ENCODE measurements around the gene RAMACL.

GRCh38 chr6:166580076-166581050 lies 6.1 kb downstream of the RAMACL start:
- TF ChIP-seq, protein P1, sequence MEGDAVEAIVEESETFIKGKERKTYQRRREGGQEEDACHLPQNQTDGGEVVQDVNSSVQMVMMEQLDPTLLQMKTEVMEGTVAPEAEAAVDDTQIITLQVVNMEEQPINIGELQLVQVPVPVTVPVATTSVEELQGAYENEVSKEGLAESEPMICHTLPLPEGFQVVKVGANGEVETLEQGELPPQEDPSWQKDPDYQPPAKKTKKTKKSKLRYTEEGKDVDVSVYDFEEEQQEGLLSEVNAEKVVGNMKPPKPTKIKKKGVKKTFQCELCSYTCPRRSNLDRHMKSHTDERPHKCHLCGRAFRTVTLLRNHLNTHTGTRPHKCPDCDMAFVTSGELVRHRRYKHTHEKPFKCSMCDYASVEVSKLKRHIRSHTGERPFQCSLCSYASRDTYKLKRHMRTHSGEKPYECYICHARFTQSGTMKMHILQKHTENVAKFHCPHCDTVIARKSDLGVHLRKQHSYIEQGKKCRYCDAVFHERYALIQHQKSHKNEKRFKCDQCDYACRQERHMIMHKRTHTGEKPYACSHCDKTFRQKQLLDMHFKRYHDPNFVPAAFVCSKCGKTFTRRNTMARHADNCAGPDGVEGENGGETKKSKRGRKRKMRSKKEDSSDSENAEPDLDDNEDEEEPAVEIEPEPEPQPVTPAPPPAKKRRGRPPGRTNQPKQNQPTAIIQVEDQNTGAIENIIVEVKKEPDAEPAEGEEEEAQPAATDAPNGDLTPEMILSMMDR (IDR thresholded peaks at IDR 0.05; ENCODE audit: low read depth, low read length, missing input control), result no peak
- no peak for TF ChIP-seq RAD21 (IDR thresholded peaks at IDR 0.05)
- no peak for TF ChIP-seq FOXA1 (IDR thresholded peaks at IDR 0.05)
- no peak for TF ChIP-seq HNF4A (conservative IDR thresholded peaks at IDR 0.05)
- TF ChIP-seq, protein P2, sequence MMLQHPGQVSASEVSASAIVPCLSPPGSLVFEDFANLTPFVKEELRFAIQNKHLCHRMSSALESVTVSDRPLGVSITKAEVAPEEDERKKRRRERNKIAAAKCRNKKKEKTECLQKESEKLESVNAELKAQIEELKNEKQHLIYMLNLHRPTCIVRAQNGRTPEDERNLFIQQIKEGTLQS (IDR thresholded peaks at IDR 0.05), result no peak
- no peak for TF ChIP-seq TAF1 (conservative IDR thresholded peaks at IDR 0.05)
- TF ChIP-seq, protein P3, sequence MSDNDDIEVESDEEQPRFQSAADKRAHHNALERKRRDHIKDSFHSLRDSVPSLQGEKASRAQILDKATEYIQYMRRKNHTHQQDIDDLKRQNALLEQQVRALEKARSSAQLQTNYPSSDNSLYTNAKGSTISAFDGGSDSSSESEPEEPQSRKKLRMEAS (IDR thresholded peaks at IDR 0.05), result no peak
- TF ChIP-seq SP1 (IDR thresholded peaks at IDR 0.05), result no peak
- no peak for TF ChIP-seq REST (IDR thresholded peaks at IDR 0.05)
- TF ChIP-seq YY1 (IDR thresholded peaks at IDR 0.05), result no peak
- TF ChIP-seq GABPA (IDR thresholded peaks at IDR 0.05 in 1 of 2, conservative IDR thresholded peaks at IDR 0.05 in 1 of 2), result no peak
